ENCODE measurements around the gene KCNN3. TPM values are rescaled to one million over a fixed set of nuclear protein-coding genes. Genes with fewer than 3 reads are reported as not detected.
A peak's percentile ranks its signal among the peaks of the same experiment; 100 is the strongest.

KCNN3 gene
- total RNA-seq, 4 donors from 2014 or later, result 0.24 to 2.4 (median 0.95) TPM

DNA sequence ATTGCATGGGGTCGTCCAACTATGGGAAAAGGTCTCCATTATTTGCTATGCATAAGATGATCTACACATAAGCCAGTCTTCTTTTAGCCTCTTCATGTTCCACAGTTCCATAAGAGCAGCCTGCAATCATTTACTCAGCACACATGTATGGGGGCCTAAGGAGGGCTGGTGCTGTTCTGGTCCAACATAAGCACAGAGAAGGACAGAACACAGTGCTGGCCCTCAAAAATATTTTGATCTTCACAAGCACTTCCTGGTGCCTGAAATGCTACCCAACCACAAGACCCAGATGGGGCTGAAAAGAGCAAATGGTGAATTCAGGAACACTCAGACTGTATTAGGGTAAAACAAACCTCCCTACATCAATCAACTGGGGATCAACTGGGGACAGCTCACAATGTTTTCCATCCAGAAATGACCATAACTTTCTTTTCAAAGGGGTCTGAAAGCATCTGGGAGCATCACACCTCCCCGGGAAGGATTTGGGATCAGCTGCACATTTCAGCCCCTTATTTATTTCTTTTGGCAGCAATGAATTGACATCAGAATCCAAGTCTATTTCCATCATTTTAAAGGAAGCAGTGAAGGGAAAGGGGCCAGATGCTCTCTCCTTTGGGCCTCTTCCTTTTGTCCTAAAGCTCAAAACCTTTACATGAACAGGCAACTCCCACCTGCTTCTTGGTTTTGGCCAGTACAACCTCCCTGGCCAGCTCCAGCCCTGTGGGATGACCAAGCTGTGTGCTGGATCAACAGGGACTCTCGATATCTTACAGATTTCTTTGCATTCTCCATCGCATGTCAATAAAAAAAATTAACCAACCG, 45.7 kb downstream of the KCNN3 start:
- ATAC-seq (ENCODE audit: low FRiP score), result no peak
- TF ChIP-seq, protein P1, sequence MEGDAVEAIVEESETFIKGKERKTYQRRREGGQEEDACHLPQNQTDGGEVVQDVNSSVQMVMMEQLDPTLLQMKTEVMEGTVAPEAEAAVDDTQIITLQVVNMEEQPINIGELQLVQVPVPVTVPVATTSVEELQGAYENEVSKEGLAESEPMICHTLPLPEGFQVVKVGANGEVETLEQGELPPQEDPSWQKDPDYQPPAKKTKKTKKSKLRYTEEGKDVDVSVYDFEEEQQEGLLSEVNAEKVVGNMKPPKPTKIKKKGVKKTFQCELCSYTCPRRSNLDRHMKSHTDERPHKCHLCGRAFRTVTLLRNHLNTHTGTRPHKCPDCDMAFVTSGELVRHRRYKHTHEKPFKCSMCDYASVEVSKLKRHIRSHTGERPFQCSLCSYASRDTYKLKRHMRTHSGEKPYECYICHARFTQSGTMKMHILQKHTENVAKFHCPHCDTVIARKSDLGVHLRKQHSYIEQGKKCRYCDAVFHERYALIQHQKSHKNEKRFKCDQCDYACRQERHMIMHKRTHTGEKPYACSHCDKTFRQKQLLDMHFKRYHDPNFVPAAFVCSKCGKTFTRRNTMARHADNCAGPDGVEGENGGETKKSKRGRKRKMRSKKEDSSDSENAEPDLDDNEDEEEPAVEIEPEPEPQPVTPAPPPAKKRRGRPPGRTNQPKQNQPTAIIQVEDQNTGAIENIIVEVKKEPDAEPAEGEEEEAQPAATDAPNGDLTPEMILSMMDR (IDR thresholded peaks at IDR 0.05), result no peak
- DNase-seq (ENCODE audit: low spot score), result no peak

DNA sequence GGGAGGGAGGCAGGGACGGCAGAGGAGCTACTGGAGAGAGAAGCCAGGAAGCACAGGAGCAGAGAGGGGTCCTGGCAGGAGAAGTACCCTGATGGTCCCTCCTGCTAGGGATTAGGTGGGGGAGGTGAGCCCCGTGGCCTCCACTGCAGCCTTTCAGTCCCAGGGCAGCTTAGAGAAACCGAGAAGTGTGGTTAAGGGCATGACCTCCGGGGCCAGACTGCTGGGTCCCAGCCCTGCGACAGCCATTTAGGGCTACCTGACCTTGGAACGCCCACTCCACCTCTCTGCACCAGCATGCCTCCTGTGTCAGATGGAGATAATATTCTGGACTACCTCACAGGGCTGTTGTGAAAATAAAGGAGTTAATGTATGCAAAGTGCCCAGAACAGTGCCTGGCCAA, 47.4 kb downstream of the KCNN3 start:
- ATAC-seq (ENCODE audit: low FRiP score) (no peak), DNase-seq (ENCODE audit: low spot score) (no peak)
- TF ChIP-seq, protein P1 (IDR thresholded peaks at IDR 0.05), result no peak

DNA sequence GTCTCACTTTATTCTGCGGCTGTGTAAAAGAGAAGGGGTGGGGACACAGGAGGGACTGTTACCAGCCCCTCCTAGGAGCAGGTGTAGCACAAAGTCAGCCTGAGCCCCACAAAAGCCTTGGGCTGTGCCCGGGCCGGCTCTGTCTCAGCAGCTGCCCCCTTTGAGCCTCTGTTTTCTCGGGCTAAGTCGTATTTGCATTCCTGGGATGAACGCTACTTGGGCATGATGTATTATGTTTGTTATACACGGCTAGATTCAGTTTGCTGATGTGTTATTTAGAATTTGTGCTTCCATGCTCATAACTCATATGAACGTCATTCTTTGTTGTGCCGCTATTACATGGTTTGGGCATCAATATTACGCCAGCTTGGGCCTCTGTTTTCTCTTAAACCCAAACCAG, 47.8 kb downstream of the KCNN3 start:
- no peak for ATAC-seq (ENCODE audit: low FRiP score)
- DNase-seq (ENCODE audit: low spot score), result no peak
- TF ChIP-seq, protein P1 (IDR thresholded peaks at IDR 0.05), result no peak

DNA sequence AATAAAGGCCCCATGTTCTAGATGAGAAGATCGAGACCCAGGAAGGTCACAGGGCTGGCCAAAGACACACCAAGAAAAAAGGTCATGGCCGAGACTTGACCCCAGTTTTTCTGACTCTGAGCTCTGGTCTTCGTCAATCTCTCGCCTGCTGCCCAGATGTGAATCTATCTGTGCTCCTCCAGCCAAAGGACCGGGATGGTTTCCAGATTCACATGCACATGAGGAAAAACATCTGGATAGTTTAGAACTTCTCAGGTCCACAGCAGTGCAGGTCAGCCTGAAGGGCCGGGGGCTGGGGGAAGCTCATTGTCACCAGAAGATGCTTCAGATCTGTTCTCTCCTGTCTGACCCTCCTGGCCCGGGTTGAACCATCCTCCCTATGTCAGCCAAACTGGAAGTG, 49.0 kb downstream of the KCNN3 start:
- ATAC-seq (ENCODE audit: low FRiP score), result peak; percentile 52
- TF ChIP-seq, protein P1 (IDR thresholded peaks at IDR 0.05), result no peak
- DNase-seq (ENCODE audit: low spot score), result no peak

DNA sequence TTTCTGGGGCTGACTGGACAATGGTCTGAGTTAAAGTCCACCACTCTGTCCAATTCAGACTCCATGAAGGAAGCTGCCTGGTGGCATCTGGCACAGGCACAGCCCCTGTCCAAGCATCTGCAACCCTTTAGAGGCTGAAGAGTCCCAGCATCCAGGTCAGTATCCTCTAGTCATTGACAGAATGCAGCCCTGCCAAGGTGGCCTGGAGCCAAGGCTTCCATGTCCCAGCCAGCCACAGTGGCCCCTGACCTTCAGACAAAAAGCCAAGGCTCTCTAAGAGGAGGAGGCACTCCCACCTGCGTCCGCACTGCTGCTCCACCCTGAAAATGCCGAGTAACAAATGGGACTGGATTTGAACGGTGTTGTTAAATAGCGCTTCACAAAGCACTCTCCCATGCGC, 49.4 kb downstream of the KCNN3 start:
- no peak for ATAC-seq (ENCODE audit: low FRiP score)
- DNase-seq (ENCODE audit: low spot score), result no peak
- TF ChIP-seq, protein P1 (IDR thresholded peaks at IDR 0.05), result no peak

DNA sequence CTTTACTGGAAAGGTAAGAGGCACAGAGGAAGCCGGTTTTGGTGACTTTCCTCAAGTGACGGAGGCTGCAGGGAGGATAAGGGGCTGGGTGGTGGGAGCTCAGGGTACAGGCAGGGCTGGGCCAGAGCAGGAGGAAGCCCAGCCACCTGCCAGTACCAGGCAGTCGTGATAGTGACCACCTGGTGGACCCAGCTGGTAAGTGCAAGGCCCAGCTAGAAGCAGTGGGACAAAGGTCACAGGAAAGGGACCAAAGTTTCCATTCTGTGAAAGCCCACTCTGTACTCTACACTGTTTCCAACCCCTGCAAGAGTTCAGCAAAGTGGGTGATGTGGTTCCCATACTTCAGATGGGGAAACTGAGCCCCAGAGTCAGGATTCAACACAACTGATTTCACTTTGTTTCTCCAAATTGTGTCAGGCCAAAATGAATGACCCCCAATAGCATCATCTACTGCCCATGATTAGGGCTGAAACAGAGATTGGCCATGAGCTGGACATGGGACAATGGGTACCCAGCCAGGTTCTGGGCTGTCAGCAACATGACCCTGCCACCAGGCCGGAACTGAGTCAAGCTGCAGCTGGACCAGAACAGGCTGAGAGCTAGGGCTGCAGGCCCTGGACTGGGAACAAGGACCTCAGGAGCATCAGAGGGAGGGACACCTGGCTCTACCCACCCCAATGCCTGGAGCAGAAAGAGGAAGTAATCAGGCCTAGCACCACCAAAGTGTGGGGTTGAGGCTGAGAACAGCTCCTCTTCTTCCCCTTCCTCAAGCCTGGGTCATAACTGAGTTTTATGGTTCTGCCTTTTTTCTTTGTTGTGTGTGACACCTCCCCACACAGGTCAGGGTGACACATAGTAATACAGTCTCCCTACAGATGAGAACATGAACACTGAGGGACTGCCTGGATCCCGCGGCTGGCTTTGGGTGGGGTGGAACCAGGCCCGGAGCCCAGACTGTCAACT, 50.2 kb downstream of the KCNN3 start:
- TF ChIP-seq, protein P1 (IDR thresholded peaks at IDR 0.05), result no peak
- no peak for DNase-seq (ENCODE audit: low spot score)
- no peak for ATAC-seq (ENCODE audit: low FRiP score)
